Activated CD8-positive, alpha-beta memory T cell treated with anti-CD3 and anti-CD28 coated beads, Interleukin-2, amount 50 U/mL, for 24 hours (primary cell): ENCODE results near the gene ATP7B.
"Not testable (repeated sequence)": the region's sequence is repeated elsewhere in the genome, so short reads cannot be mapped to it uniquely, and the experiment has no call there.

ENCODE experiments used
- DNase-seq: peaks from one replicate; pipeline ENCODE4 v3.0.0-alpha.2; 2020; ENCODE audit errors: extremely low read depth

Gene ATP7B

DNA sequence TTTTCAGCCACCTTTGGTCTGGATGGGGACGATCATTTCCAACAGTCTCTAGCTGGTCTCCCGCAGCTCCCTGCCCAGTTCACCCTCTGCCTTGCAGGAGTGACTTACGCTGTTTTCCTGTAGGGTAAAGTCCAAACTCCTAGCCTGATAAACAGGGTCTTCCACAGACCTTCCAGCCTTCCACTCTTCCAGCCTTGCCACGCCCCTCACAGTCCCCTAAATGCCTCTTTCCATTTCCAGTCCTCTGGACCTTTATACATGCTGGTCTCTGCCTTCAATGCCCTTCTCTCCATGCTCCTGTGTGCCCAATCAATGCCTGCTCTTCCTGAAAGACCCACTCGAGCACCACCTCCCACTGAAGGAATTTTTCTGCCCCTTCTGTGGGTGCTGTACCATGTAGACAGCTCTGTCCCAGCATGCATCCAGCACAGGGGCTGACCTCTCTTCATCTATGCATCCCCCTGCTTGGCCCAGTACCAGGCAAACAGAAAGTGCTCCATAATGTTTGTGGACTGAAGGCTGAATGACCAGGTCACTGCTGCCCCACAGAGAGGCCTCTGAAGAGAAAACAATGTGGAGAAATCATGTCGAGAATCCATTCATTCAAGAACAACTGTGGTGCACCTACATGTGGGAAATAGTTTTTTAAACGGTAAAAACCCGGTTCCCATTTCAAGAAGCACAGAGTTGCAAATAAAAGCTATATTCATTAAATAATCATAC lies 4.6 kb downstream of the ATP7B start:
- DNase-seq = no peak

DNA sequence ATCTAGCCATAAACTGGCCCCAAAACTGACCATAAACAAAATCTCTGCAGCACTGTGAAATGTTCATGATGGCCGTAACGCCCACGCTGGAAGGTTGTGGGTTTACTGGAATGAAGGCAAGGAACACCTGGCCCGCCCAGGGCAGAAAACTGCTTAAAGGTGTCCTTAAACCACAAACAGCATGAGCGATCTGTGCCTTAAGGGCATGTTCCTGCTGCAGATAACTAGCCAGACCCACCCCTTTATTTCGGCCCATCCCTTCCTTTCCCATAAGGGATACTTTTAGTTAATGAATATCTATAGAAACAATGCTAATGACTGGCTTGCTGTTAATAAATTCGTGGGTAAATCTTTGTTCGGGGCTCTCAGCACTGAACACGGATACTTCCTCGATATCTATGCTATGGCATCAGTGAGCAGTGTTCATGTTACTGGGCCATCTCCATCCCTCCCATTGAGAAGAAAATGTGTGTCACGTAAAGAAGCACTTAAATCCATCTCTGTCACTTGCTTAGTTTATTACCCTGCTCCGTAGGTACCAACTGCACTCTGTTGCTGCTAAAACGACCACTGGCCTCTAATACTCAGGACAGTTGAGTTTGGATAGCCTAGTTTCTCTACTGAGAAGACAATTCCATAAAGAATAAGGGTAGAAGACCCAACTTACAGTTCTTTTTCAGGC lies 5.3 kb downstream of the ATP7B start:
- DNase-seq = no peak

- DNase-seq = no peak
Observed at GRCh38 chr13:52004511-52005170, 6.6 kb downstream of the ATP7B start.

GRCh38 chr13:52003541-52003940 lies 7.7 kb downstream of the ATP7B start:
- no peak for DNase-seq

DNA sequence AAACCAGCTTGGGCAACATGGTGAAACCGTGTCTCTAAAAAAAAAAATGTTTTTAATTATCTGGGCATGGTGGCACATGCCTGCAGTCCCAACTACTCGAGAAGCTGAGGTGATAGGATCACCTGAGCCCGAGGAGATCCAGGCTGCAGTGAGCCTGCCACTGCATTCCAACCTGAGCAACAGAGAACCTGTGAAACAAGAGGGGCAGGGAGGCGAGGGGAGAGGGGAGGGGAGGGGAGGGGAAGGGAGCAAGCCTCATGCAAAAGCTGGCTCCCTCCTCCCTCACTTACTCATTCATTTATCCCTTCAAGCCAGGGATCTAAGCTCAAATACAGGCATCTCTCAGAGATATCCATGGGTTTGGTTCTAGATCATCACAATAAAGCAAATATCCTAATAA lies 8.9 kb downstream of the ATP7B start:
- DNase-seq = no peak

DNA sequence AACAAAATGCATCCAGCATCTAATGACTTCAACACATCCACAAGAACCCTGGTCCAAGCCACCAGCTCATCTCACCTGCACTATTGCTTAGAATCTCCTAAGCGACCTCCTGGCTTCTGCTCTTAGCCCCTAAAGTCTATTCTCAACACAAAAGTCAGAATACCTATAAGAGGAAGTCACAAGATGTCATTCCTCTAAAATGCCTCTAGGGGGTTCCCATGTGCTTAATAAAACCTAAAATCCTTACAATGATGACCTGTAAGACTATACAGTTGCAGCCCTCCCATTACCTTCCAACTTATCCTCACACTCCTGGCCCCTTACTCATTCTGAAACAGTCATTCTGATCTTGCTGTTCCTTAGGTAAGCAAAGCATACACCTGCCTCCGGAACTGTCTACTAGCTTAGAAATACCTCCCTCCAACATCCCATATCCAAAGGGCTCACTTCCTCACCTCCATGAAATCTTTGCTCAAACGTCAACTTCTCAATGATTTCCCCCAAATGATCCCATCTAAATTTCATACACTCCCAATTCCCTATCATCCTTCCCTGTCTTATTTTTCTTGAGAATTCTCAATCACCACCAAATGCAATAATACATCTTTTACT lies 10.0 kb downstream of the ATP7B start:
- DNase-seq = no peak

GRCh38 chr13:51999921-52000320 lies 11.3 kb downstream of the ATP7B start:
- no peak for DNase-seq

GRCh38 chr13:51999510-51999911 lies 11.7 kb downstream of the ATP7B start:
- no peak for DNase-seq

DNA sequence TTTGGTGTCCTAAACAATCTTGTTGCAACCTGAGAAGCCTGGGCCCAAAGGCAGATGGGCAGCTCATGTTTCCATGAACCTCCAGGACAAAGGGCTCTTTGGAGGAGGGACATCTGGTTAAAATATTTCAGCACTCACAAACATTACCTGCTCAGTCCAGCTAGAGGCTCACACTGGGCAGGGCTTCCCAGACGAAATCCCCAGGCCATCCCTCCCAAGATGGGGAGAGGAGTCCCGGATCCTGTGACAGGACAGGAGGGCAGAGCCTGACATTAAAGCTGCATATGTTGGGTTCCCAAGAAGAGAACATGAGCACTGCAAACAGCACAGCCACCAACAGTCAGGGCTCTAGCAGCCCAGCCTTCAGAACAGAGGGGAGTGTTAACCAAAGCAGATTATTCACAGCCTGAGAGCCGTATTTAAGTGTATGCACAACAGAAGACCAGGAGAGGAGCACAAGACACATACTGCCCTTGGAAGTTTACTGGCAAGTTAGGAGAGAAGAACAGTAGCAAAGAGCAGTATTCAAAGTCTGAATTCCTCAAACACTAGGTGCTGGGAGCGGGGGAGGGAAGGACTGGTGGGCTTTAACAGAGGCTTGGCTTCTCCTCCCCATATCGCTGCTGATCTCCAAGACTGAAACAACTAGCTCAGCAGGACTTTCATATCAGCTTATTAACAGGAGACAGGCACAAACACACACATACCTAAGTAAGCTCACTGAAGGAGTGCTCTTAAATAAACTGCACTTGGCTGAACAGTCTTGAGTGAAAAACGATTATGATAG lies 12.3 kb downstream of the ATP7B start:
- no peak for DNase-seq

DNA sequence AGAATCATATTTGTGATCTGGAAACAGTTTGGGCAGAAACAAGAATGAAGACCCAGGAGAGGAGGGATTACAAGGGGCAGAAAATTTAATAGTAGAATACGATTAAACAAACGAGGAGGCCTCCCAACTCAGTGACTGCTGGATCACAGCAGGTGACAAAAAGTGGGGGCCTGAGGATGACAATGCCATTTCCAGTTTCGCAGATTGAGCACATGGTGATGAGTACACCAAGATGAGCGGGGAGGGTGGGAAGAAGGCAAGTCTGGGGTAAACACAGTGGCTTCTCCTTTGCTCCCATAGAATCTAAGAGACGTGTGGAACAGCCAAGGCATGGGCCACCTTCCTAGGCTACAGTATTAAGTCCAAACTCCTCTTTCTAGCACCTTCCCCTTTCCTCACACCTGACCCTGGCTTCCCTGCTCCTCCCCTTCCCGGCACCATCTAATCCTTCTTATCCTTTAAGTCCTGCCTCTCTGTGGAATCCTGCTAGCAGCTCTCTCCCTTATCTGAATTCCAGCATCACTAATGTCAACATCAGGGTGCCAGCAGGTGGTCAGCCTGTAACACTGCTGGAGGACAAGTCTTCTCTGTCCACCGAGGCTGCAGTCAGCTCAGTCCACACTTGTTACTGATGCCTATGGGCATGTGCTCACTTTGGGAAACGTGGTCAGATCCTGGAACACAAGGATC lies 13.5 kb downstream of the ATP7B start:
- DNase-seq = no peak

DNA sequence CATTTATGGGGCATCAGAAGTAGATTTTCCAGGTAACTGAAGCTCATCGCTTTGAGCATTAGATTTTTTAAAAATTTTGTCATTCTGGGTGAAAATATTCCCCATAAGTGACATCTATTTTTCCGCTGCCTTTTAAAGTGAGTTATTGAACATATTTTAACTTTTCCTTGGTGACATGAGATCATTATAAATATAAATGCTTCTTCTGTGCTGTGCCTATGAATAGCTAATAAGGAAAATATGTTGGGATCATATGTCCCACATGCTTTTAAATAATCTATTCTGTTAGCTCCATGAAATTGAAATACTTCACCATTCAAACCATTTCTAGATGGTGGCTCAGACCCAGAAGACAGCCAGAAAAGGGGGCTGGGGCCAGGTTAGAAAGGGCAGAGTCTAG lies 14.1 kb downstream of the ATP7B start:
- DNase-seq = no peak

- no peak for DNase-seq
Observed at GRCh38 chr13:51996641-51997040, 14.6 kb downstream of the ATP7B start.

DNA sequence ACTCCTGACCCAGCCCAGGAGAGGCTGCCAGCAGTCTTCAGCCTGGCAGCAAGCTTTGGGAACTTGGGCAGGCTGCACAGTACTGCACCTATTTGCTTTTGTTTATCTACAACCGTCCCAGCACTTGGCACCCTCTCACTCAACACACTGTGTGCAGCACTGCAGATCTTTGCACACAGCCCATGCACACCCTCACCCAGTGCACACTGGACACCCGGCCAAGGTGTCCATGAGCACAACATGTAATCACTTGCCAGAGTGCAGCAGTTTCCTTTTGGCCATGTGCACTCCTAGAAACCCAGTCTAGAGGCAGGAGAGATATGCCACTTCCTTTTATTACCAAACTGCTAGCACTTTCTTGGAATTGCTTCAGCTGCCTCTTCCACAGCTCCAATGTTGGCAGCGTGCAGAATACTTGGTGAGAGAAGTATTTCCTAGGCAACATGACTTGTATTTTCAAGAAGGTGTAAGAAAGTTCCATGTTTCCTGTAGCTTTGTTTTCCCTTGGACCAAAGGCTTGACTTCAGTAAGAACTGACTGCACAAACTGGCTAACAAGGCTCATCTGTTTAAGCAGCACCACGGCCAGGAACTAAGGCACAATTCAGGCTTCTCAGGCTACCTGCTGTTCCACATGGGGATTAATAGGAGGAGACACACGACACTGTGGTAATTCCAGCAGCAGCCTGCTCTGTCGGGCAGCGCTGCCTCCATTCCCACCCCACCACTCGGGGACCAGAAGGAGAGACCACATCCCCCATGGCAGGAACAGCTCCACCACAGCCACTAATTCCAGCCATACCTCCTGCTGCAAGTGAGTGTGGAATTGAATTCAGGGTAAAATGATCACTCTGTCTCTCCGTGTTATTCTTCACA lies 15.3 kb downstream of the ATP7B start:
- DNase-seq = no peak

- no peak for DNase-seq
Observed at GRCh38 chr13:51993713-51994112, 17.5 kb downstream of the ATP7B start.

DNA sequence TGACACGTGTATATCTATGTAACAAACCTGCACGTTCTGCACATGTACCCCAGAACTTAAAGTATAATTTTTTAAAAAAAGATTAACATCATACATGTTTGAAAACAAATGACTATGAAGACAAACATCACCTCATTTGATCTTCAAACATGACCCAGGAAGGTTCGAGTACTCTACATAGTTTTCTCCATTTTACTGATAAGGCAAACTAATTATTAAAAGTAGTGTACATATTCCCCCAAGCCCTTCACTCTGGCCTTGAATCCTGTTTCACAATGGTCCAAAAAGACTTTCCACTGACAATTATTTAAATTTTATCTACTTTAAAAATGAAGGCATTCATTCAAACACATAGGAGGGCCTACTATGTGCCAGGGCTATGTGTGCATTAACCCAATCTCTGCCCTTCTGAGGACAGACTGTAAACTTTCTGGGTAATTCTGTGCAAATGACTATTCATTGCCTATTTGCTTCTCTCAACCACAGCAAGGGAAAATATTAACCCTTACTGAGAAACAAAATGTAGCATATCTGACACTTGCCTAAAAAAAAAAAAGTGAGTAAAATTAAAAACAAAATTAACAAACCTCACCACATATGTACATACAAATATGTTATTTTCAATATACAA lies 22.1 kb downstream of the ATP7B start:
- DNase-seq = no peak

DNA sequence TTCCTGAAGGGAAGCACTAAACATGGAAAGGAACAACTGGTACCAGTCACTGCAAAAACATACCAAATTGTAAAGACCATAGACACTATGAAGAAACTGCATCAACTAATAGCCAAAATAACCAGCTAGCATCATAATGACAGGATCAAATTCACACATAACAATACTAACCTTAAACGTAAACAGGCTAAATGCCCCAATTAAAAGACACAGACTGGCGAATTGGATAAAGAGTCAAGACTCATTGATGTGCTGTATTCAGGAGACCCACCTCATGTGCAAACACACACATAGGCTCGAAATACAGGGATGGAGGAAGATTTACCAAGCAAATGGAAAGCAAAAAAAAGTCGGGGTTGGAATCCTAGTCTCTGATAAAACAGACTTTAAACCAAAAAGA lies 26.3 kb downstream of the ATP7B start:
- DNase-seq = not testable (repeated sequence)

GRCh38 chr13:51983292-51983691 lies 28.0 kb downstream of the ATP7B start:
- not testable (repeated sequence) for DNase-seq

DNA sequence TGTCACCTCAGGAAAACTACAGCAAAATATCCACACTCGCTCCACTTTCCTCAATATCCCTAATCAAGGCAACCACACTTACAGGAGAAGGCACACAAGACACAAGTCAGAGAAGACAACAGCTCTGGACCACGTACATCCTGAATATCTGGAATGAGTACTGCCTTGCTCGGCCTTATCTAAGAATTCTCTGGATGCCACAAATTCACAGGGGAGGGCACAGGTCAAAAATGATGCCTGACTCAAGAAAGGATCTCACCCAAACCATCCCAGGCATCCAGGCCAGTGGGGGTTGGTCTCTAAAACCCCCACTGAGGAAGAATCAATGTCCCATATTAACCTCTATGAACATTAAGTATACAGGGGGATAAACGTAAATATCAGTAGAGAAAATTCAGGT lies 29.9 kb downstream of the ATP7B start:
- no peak for DNase-seq

DNA sequence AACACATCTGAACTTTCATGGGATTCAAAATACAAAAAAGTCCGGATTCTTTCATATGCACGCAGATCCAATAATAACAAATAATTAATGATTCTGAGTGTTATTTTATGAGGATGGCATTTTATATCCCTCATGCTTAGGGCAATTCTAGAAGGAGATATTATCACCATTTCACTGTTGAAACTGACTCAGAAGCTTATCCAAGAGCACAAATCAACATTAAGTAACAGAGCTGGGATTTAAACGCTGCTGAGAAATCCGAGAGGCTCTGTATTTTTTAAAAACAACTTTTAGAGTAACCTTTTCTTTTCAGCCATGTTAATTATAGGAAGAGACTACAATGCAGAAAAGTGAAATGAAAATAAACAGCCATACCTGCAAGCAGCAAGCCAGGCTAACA lies 30.3 kb downstream of the ATP7B start:
- DNase-seq = no peak
